Chondrocyte (in vitro differentiated cells): ENCODE results near the gene SLC26A3. TPM values are rescaled to one million over a fixed set of nuclear protein-coding genes. Genes with fewer than 3 reads are reported as not detected.

ENCODE experiments used
- DNase-seq: peaks from one replicate; pipeline ENCODE4 v3.0.0; 2021; ENCODE audit warnings: mixed read lengths, low spot score
- H3K27ac Mint-ChIP-seq: one replicate; pipeline ENCODE4 v1.8.0; 2021; ENCODE audit warnings: mild to moderate bottlenecking, moderate library complexity, mixed read lengths; ENCODE audit not compliant: unreplicated experiment
- H3K27me3 Mint-ChIP-seq: 2 replicates; pipeline ENCODE4 v1.8.0; 2021; ENCODE audit warnings: low read depth, mixed read lengths
- H3K36me3 Mint-ChIP-seq: 2 replicates; pipeline ENCODE4 v1.8.0; 2021; ENCODE audit warnings: low read depth, mixed read lengths
- H3K4me1 Mint-ChIP-seq: 2 replicates; pipeline ENCODE4 v1.8.0; 2021; ENCODE audit warnings: low read depth, mild to moderate bottlenecking, mixed read lengths
- H3K4me3 Mint-ChIP-seq: one replicate; pipeline ENCODE4 v1.8.0; 2021; ENCODE audit warnings: mild to moderate bottlenecking, moderate library complexity, mixed read lengths; ENCODE audit not compliant: unreplicated experiment
- H3K9me3 Mint-ChIP-seq: 2 replicates; pipeline ENCODE4 v1.8.0; 2021; ENCODE audit warnings: low read depth, mixed read lengths
- total RNA-seq: library from RNA; stranded (reverse); gene quantifications from 3 replicates; pipeline ENCODE4 v1.2.1, GENCODE V29; 2021
- TF ChIP-seq, protein P1 (sequence below): fragments of 200-600 bp; sonication (generic); IDR thresholded peaks from 2 replicates; pipeline ENCODE4 v1.5.0; 2021; ENCODE audit warnings: antibody characterized with exemption, mild to moderate bottlenecking, moderate library complexity

Gene SLC26A3
- total RNA-seq, 1 donor from 2014 or later: not detected

DNA sequence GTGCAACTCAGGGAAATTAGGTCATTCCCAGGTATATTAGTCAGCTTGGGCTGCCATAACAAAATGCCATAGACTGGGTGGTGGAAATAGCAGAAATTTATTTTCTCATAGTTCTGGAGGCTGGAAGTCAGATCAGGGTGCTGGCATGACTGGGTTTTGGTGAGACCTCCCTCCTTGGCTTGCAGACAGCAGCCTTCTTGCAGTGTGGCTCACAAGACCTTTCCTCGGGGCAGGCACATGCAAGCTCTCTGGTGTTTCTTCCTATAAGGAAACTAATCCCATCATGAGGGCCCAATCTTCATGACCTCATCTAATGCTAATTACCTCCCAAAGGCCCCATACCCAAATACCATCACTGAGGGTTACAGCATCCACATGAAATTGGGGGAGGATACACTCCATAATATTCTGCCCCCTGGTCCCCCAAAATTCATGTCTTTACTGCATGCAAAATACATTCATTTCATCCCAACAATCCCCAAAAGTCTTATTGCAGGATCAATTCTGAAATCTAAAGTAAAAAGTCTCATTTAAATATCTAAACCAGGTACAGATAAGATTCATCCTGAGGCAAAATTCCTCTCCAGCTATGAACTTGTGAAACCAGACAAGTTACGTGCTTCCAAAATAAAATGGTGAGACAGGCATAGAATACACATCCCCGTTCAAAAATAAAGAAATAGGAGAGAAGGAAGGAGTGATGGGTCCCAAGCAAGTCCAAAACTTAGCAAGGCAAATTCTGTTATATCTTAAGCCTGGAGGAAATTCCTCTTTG lies 76.5 kb downstream of the SLC26A3 start:
- Mint-ChIP-seq H3K36me3 (no peaks in the 10 kb centered on the region), H3K27me3 (peaks cover 36% of the 10 kb centered on the region), H3K4me1 (no peaks in the 10 kb centered on the region), H3K27ac (no peak overlapping the region), H3K4me3 (no peak overlapping the region), H3K9me3 (no peaks in the 10 kb centered on the region)
- DNase-seq: no peak
- TF ChIP-seq, protein P1, sequence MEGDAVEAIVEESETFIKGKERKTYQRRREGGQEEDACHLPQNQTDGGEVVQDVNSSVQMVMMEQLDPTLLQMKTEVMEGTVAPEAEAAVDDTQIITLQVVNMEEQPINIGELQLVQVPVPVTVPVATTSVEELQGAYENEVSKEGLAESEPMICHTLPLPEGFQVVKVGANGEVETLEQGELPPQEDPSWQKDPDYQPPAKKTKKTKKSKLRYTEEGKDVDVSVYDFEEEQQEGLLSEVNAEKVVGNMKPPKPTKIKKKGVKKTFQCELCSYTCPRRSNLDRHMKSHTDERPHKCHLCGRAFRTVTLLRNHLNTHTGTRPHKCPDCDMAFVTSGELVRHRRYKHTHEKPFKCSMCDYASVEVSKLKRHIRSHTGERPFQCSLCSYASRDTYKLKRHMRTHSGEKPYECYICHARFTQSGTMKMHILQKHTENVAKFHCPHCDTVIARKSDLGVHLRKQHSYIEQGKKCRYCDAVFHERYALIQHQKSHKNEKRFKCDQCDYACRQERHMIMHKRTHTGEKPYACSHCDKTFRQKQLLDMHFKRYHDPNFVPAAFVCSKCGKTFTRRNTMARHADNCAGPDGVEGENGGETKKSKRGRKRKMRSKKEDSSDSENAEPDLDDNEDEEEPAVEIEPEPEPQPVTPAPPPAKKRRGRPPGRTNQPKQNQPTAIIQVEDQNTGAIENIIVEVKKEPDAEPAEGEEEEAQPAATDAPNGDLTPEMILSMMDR: no peak

DNA sequence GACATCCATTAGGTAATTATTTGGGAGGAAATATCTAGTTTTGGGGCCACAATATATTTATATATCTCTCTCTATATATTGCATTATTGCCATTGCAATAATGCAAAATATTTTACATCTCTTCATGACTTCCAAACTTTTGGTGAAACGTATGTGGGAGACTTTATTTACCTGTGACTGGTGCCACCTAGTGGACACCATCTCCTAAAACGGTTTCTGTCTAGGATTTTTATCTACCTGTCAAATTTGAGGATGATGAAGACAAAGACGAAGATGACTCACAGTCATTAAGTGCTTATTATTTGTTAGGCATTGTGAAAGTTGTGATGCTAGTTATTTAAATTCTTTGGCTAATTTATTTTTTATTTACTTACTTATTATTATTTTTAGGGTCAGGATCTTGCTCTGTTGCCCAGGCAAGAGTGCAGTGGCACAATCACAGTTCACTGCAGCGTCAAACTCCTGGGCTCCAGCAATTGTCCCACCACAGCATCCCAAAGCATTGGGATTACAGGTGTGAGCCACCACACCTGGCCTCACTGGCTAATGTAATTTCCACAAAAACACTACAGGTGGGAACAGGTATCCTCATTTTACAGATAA lies 77.8 kb downstream of the SLC26A3 start:
- DNase-seq: no peak
- Mint-ChIP-seq H3K27ac (no peak overlapping the region), H3K4me3 (no peak overlapping the region), H3K4me1 (no peaks in the 10 kb centered on the region), H3K9me3 (no peaks in the 10 kb centered on the region), H3K36me3 (no peaks in the 10 kb centered on the region), H3K27me3 (peaks cover 37% of the 10 kb centered on the region)
- TF ChIP-seq, protein P1: peak; percentile 94

- peaks cover 27% of the 10 kb centered on the region for H3K27me3 Mint-ChIP-seq
- no peak for DNase-seq
- no peak overlapping the region for H3K27ac Mint-ChIP-seq
- no peaks in the 10 kb centered on the region for H3K4me1 Mint-ChIP-seq
- H3K9me3 Mint-ChIP-seq: no peaks in the 10 kb centered on the region
- TF ChIP-seq, protein P1: no peak
- H3K4me3 Mint-ChIP-seq: no peak overlapping the region
- H3K36me3 Mint-ChIP-seq: no peaks in the 10 kb centered on the region
These were observed 79.8 kb downstream of the SLC26A3 start for GRCh38 chr7:107723255-107723654.

GRCh38 chr7:107721286-107721685 lies 81.7 kb downstream of the SLC26A3 start:
- Mint-ChIP-seq H3K9me3 (no peaks in the 10 kb centered on the region), H3K36me3 (no peaks in the 10 kb centered on the region), H3K4me1 (no peaks in the 10 kb centered on the region), H3K27ac (no peak overlapping the region), H3K27me3 (peaks cover 8% of the 10 kb centered on the region), H3K4me3 (no peak overlapping the region)
- TF ChIP-seq, protein P1: no peak
- no peak for DNase-seq

DNA sequence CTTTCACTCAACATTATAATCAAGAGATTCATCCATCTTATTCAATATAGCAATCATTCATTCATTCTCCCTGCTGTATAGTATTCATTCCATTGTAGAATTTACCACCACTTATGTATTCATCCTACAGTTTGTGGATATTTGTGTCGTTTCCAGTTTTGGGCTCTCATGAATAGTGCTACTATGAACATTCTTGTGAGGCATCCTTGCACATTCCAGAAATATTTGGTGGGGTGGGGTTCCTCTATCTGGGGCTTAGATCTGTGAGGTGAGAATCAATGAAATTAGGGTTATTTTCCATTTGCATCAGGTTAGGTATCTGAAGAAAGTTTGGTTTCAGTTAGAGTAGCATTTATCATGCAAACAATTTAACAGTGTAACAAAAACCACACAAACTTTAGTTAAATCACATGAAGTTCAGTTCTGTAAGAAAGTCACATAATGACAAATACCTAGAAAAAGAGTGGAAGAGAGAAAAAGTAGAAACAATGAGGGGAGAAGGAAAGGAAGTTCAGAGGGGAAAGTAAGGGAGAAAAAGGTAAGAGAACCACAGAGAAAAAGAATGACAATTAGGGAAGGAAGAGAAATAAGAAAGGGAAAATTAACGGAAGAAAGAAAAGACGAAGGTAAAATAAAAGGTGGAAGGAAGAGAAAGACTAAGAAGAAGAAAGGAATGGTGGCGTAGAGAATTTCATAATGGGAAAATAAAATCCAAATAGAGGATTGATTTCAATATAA lies 84.4 kb downstream of the SLC26A3 start:
- H3K4me1 Mint-ChIP-seq: no peaks in the 10 kb centered on the region
- H3K36me3 Mint-ChIP-seq: no peaks in the 10 kb centered on the region
- no peak overlapping the region for H3K4me3 Mint-ChIP-seq
- H3K9me3 Mint-ChIP-seq: no peaks in the 10 kb centered on the region
- DNase-seq: no peak
- peaks cover 5% of the 10 kb centered on the region for H3K27me3 Mint-ChIP-seq
- no peak overlapping the region for H3K27ac Mint-ChIP-seq
- TF ChIP-seq, protein P1: no peak
